Melanocyte of skin (primary cell): Measurements from ENCODE around the gene PPID. TPM values are rescaled to one million over a fixed set of nuclear protein-coding genes. Genes with fewer than 3 reads are reported as not detected.

Source experiments
- small RNA-seq, 2 donors: library from RNA; depleted of rRNA; stranded (forward); fragments of <200 nt; gene quantifications; one replicate each; pipeline ENCODE3, GENCODE V24; 2012
- total RNA-seq, 2 donors: library from RNA; depleted of rRNA; stranded (reverse); fragments of >200 nt; gene quantifications; 2 replicates each; pipeline ENCODE4 v1.2.3, GENCODE V29; 2012

Gene PPID
- total RNA-seq = 10 to 100 TPM; 17.2 to 27.3 TPM

DNA sequence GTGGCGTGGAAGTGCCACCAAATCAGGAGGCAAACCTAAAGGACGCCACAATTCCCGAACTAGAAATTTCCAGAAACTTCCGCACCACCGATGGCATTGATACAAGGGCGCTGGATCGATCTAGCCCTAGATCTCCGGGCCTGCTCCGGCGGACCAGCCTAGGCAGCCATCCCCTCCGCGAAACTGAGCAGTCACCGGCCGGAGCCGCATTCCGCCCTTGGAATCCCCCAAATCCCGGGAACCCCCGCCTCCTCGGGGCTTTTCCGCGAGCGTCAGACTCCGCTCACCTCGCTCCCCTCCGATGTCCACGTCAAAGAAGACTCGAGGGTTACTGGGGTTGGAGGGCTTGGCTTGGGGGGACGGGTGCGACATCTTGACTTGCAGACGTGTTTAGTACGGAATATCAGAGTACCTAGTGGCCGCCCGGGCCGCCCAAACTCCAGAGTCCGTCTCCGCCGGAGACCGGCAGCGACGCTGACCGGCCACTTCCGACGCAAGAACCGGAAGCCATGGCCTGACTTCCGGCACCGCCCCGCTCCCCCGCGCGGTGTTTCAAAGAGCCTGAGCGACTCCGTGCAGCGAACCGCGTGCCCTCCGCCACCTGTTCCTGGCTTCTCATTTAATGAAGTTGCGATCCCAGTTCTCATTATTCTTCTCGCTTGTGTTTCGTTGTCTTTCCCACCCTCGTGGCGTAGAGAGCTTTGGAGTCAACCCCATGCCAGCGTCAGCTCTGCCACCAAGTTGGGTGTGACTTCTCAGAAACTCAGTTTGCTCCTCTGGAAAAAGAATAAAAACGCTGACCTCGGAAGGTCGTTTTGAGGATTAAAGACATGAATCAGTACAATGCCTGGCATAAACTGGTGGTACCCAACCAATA, at the start of gene PPID:
PPID (minus strand) TSS at position 480 of the 877 bp plus-strand sequence; CDS start at position 372, 108 bp downstream.

GRCh38 chr4:158768555-158769174, 45.5 kb upstream of the PPID start, which contains the start of gene FNIP2:
Gene FNIP2, plus strand, starts transcription at chr4:158769026. Its CDS starts 187 bp downstream, at chr4:158769213.

GRCh38 chr4:158671915-158672806, 51.0 kb downstream of the PPID start, which contains the start of gene ETFDH:
Gene ETFDH, plus strand, starts transcription at chr4:158672296. Its CDS starts 161 bp downstream, at chr4:158672457.

GRCh38 chr4:158671665-158671914, 51.6 kb downstream of the PPID start, which contains the start of gene C4orf46:
Gene C4orf46, minus strand, starts transcription at chr4:158671887. Its CDS starts 86 bp downstream, at chr4:158671801.

Small RNA genes lying within 50 kb of the gene (small RNA-seq; reads per million reads assigned to genes)
- 0 to 0.09 reads per million in 2 donors for gene RF00012

Other genes with a start within 250 kb of the PPID start
- gene RXFP1, start 201.5 kb downstream of the PPID start, total RNA-seq = not detected
- gene C4orf46, start 51.5 kb downstream of the PPID start, total RNA-seq = 10 to 100 TPM; 14.5 to 20.6 TPM
- 10 to 100 TPM; 20.3 to 25.5 TPM for gene ETFDH, start 51.1 kb downstream of the PPID start, total RNA-seq
- gene FNIP2, start 45.6 kb upstream of the PPID start, total RNA-seq = 100 to 1,000 TPM in 1 of 2 donors, 10 to 100 TPM in 1; 48.9 to 121 TPM